H1 (cell line): ENCODE results near the gene TGM6. TPM values are rescaled to one million over a fixed set of nuclear protein-coding genes. Genes with fewer than 3 reads are reported as not detected.

Experiments
- CTCF ChIA-PET: fragments of 300-600 bp; sonication (Branson Sonifier 250); formaldehyde crosslinking; loops from one replicate; lab custom pipeline; 2021; ENCODE audit not compliant: partially characterized antibody; lab: Charles Lee
- POLR2A ChIA-PET: fragments of 300-600 bp; sonication (Branson Sonifier 250); formaldehyde crosslinking; loops from one replicate; lab custom pipeline; 2021; ENCODE audit warnings: inconsistent platforms; ENCODE audit not compliant: partially characterized antibody; lab: Charles Lee
- DNase-seq, 2 experiments: peaks; one replicate each; pipeline versions ENCODE4 v3.0.0 to v3.0.0-alpha.2; 2010 to 2022; ENCODE audit warnings: low spot score in 2 of 2, low read depth in 1 of 2, mixed read lengths in 1 of 2
- FAIRE-seq: peaks from 2 replicates; lab custom pipeline; 2011; peaks lifted over from hg19 to GRCh38; lab: Jason Lieb, UNC
- H2AFZ ChIP-seq: 2 replicates; pipeline ENCODE4 v1.8.1; 2012; ENCODE audit warnings: low read length, inconsistent platforms
- H2AK5ac ChIP-seq: 2 replicates; pipeline ENCODE4 v1.6.1; 2013; ENCODE audit warnings: low read depth, low read length
- H2BK120ac ChIP-seq: replicated peaks from 2 replicates; pipeline ENCODE3; 2013; ENCODE audit warnings: low read depth, low read length, inconsistent platforms
- H2BK12ac ChIP-seq: 2 replicates; pipeline ENCODE4 v1.6.1; 2013; ENCODE audit warnings: low read depth, low read length
- H2BK15ac ChIP-seq: 2 replicates; pipeline ENCODE4 v1.6.1; 2013; ENCODE audit warnings: low read length
- H2BK20ac ChIP-seq: 2 replicates; pipeline ENCODE4 v1.6.1; 2013; ENCODE audit warnings: low read length
- H2BK5ac ChIP-seq: 2 replicates; pipeline ENCODE4 v1.6.1; 2013; ENCODE audit warnings: low read depth, low read length
- H3K14ac ChIP-seq: 2 replicates; pipeline ENCODE4 v1.6.1; 2013; ENCODE audit warnings: inconsistent platforms; ENCODE audit not compliant: insufficient read length
- H3K18ac ChIP-seq: 2 replicates; pipeline ENCODE4 v1.6.1; 2013; ENCODE audit warnings: low read length; ENCODE audit errors: extremely low read depth
- H3K23ac ChIP-seq: 2 replicates; pipeline ENCODE4 v1.6.1; 2013; ENCODE audit warnings: inconsistent platforms; ENCODE audit not compliant: insufficient read length
- H3K23me2 ChIP-seq: 2 replicates; pipeline ENCODE4 v1.6.1; 2013; ENCODE audit warnings: low read depth, low read length
- H3K27ac ChIP-seq: 2 replicates; pipeline ENCODE4 v1.6.1; 2011; ENCODE audit warnings: low read depth, low read length, inconsistent platforms
- H3K27me3 ChIP-seq, 4 experiments: replicated peaks in 1 of 4; 1 replicate in 1 of 4; 2 replicates in 3 of 4; pipeline versions ENCODE4 v1.6.1 to v1.8.1; 2011 to 2013; ENCODE audit warnings: low read length in 3 of 4, mild to moderate bottlenecking in 3 of 4, inconsistent platforms in 2 of 4, mixed read lengths in 2 of 4, moderate library complexity in 1 of 4; ENCODE audit not compliant: control insufficient read depth in 3 of 4, insufficient read depth in 3 of 4; ENCODE audit errors: extremely low read depth in 1 of 4
- H3K36me3 ChIP-seq, 4 experiments: 2 replicates each; pipeline versions ENCODE4 v1.6.1 to v1.8.1; 2011 to 2013; ENCODE audit warnings: mild to moderate bottlenecking in 4 of 4, low read length in 3 of 4, moderate library complexity in 2 of 4, control low read depth in 1 of 4, inconsistent platforms in 1 of 4; ENCODE audit not compliant: insufficient read depth in 4 of 4, control insufficient read depth in 2 of 4
- H3K4ac ChIP-seq: replicated peaks from 2 replicates; pipeline ENCODE3; 2013; ENCODE audit warnings: low read length, low read depth, mixed read lengths, inconsistent platforms; ENCODE audit not compliant: insufficient read length
- H3K4me1 ChIP-seq, 4 experiments: replicated peaks in 1 of 4; 1 replicate in 1 of 4; 2 replicates in 3 of 4; pipeline versions ENCODE4 v1.6.1 to v1.8.1; 2011 to 2013; ENCODE audit warnings: low read length in 3 of 4, inconsistent platforms in 2 of 4, mixed read lengths in 1 of 4; ENCODE audit not compliant: insufficient read depth in 4 of 4, control insufficient read depth in 3 of 4
- H3K4me2 ChIP-seq, 2 experiments: 2 replicates each; pipeline versions ENCODE4 v1.6.1 to v1.8.1; 2011 to 2013; ENCODE audit warnings: low read depth in 2 of 2, low read length in 2 of 2, control low read depth in 1 of 2, inconsistent platforms in 1 of 2, mild to moderate bottlenecking in 1 of 2; ENCODE audit not compliant: insufficient read depth in 1 of 2
- H3K4me3 ChIP-seq, 4 experiments: fragments of 200-600, 300-600 bp in 1 of 4; sonication (generic), shearing (Covaris generic), sonication (Bioruptor Twin) in 1 of 4; 2 replicates each; pipeline versions ENCODE4 v1.5.1 to v1.8.1; 2011 to 2016; ENCODE audit warnings: low read length in 4 of 4, low read depth in 3 of 4, control low read depth in 2 of 4, inconsistent platforms in 2 of 4, mild to moderate bottlenecking in 2 of 4, mixed read lengths in 1 of 4, moderate library complexity in 1 of 4; ENCODE audit not compliant: insufficient read depth in 2 of 4; ENCODE audit errors: extremely low read depth in 1 of 4
- H3K56ac ChIP-seq: replicated peaks from 2 replicates; pipeline ENCODE3; 2013; ENCODE audit warnings: low read depth, mild to moderate bottlenecking, mixed read lengths, low read length, inconsistent platforms; ENCODE audit not compliant: insufficient read length
- H3K79me1 ChIP-seq: 2 replicates; pipeline ENCODE4 v1.6.1; 2013; ENCODE audit warnings: low read depth, low read length, control low read depth
- H3K79me2 ChIP-seq, 2 experiments: 2 replicates each; pipeline versions ENCODE4 v1.6.1 to v1.8.1; 2012 to 2013; ENCODE audit warnings: low read length in 2 of 2, mild to moderate bottlenecking in 2 of 2, inconsistent platforms in 1 of 2; ENCODE audit not compliant: insufficient read depth in 2 of 2, control insufficient read depth in 1 of 2
- H3K9ac ChIP-seq, 4 experiments: replicated peaks in 1 of 4; 1 replicate in 1 of 4; 2 replicates in 3 of 4; pipeline versions ENCODE4 v1.6.1 to v1.8.1; 2011 to 2013; ENCODE audit warnings: low read depth in 3 of 4, low read length in 3 of 4, control low read depth in 2 of 4, mild to moderate bottlenecking in 2 of 4, moderate library complexity in 2 of 4, inconsistent platforms in 1 of 4; ENCODE audit errors: extremely low read depth in 1 of 4
- H3K9me3 ChIP-seq, 2 experiments: 2 replicates each; pipeline versions ENCODE4 v1.6.1 to v1.8.1; 2012 to 2013; ENCODE audit warnings: mild to moderate bottlenecking in 2 of 2, moderate library complexity in 2 of 2, control low read depth in 1 of 2, inconsistent platforms in 1 of 2, low read depth in 1 of 2, low read length in 1 of 2, mixed read lengths in 1 of 2; ENCODE audit not compliant: insufficient read depth in 2 of 2
- H4K20me1 ChIP-seq, 2 experiments: replicated peaks in 1 of 2; 2 replicates each; pipeline versions ENCODE3 to v1.8.1; 2011 to 2013; ENCODE audit warnings: inconsistent platforms in 2 of 2, low read length in 2 of 2, mild to moderate bottlenecking in 1 of 2; ENCODE audit not compliant: insufficient read depth in 2 of 2, control insufficient read depth in 1 of 2
- H4K5ac ChIP-seq: 2 replicates; pipeline ENCODE4 v1.6.1; 2013; ENCODE audit warnings: low read length, low read depth, mixed read lengths, inconsistent platforms; ENCODE audit not compliant: insufficient read length
- H4K8ac ChIP-seq: 2 replicates; pipeline ENCODE4 v1.8.0; 2013; ENCODE audit warnings: mild to moderate bottlenecking, moderate library complexity, low read length, inconsistent platforms; ENCODE audit not compliant: insufficient read depth; ENCODE audit errors: extremely low read depth
- H4K91ac ChIP-seq: replicated peaks from 2 replicates; pipeline ENCODE3; 2013; ENCODE audit warnings: low read length, mixed read lengths, inconsistent platforms; ENCODE audit not compliant: insufficient read length
- CREB1 ChIP-seq: IDR thresholded peaks from 2 replicates; pipeline ENCODE4 v1.6.1; 2012; ENCODE audit warnings: inconsistent platforms
- CTBP2 ChIP-seq: IDR thresholded peaks from 2 replicates; pipeline ENCODE4 v1.7.0; 2011; ENCODE audit warnings: borderline replicate concordance, mild to moderate bottlenecking, moderate library complexity, mixed read lengths, low read length; ENCODE audit not compliant: insufficient read depth, insufficient read length
- GABPA ChIP-seq: IDR thresholded peaks from 2 replicates; pipeline ENCODE4 v1.6.1; 2011; ENCODE audit warnings: mild to moderate bottlenecking, low read length, moderate library complexity, borderline replicate concordance; ENCODE audit not compliant: insufficient read depth
- KDM1A ChIP-seq: fragments of 200-600, 300-600 bp; sonication (generic); IDR thresholded peaks from 2 replicates; pipeline ENCODE4 v1.7.1; 2016; ENCODE audit warnings: mild to moderate bottlenecking, low read length, borderline replicate concordance
- NANOG ChIP-seq: IDR thresholded peaks from 2 replicates; pipeline ENCODE4 v1.6.1; 2011; ENCODE audit warnings: low read length, low read depth, mild to moderate bottlenecking, inconsistent platforms; ENCODE audit not compliant: insufficient read depth, poor library complexity, severe bottlenecking
- RFX5 ChIP-seq: IDR thresholded peaks from 2 replicates; pipeline ENCODE4 v1.6.1; 2011; ENCODE audit warnings: low read depth, low read length, improper control_type of control experiment, borderline replicate concordance
- SP4 ChIP-seq: IDR thresholded peaks from 2 replicates; pipeline ENCODE4 v1.6.1; 2012; ENCODE audit warnings: low read length, inconsistent platforms
- TAF7 ChIP-seq: optimal IDR thresholded peaks from 2 replicates; pipeline ENCODE3; 2011; ENCODE audit warnings: low read depth, mild to moderate bottlenecking, inconsistent platforms, low read length, moderate library complexity, borderline replicate concordance
- TCF12 ChIP-seq: IDR thresholded peaks from 2 replicates; pipeline ENCODE4 v1.6.1; 2011; ENCODE audit warnings: low read depth, mild to moderate bottlenecking, low read length
- WGBS, 2 experiments: shearing (Covaris generic) in 1 of 2; methylation state at CpG; one replicate each; pipeline versions ENCODE4 v1.1.6 to v1.1.7; 2013 to 2015; ENCODE audit warnings: low lambda C conversion rate in 2 of 2, mixed read lengths in 2 of 2, inconsistent platforms in 1 of 2, low coverage in 1 of 2, missing lambda C conversion rate in 1 of 2; ENCODE audit not compliant: insufficient replicate concordance in 2 of 2, insufficient coverage in 1 of 2, insufficient read length in 1 of 2; ENCODE audit errors: extremely low coverage in 1 of 2, missing lambda C conversion rate in 1 of 2; 5-methylcytosine and 5-hydroxymethylcytosine counted together
- polyA plus RNA-seq, 7 experiments: library from polyadenylated mRNA; depleted of rRNA in 3 of 7; stranded (reverse) in 5 of 7; unstranded in 2 of 7; fragments of >200 nt in 5 of 7; fragments of 200-250 nt in 2 of 7; gene quantifications; 1 replicate in 5 of 7; 2 replicates in 1 of 7; 4 replicates in 1 of 7; pipeline versions ENCODE4 v1.2.1 to v1.2.3, GENCODE V29; 2011 to 2013; ENCODE audit warnings: missing spikeins in 2 of 7, mixed read lengths in 2 of 7
- total RNA-seq: library from RNA; stranded (reverse); fragmentation: NEBNext Ultra II Directional; extraction: Animal tissue kit (Norgen Biotek cat#: 25700); gene quantifications from 2 replicates; pipeline ENCODE4 v1.2.1, GENCODE V29; 2021
- TF ChIP-seq, protein P1 (sequence below): IDR thresholded peaks from 2 replicates; pipeline ENCODE4 v1.6.1; 2011; ENCODE audit warnings: low read length, improper control_type of control experiment
- TF ChIP-seq, protein P2 (sequence below): IDR thresholded peaks from 2 replicates; pipeline ENCODE4 v1.6.1; 2012; ENCODE audit warnings: low read length, inconsistent platforms

Gene TGM6
- total and polyA plus RNA-seq, 2 of the 8 experiments (the other 6 are each of a cell fraction or from before 2014, with no cell fraction given): 0.03 TPM; not detected in 1

DNA sequence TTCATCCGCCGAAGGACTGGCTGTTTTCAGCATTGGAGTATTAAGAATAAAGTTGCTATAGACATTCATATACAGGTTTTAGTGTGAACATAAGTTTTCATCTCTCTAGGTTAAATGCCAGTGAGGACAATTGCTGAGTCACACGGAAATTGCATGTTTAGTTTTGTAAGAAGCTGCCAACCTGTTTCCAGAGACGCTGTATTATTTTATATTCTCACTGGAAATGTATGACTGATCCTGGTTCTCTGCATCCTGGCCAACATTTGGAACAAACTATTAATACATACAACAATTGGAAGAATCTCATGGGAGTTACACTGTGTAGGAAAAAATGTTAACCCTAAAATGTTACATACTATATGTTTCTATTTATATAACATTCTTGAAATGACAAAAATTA, 16.7 kb upstream of the TGM6 start:
- TF ChIP-seq, protein P1, sequence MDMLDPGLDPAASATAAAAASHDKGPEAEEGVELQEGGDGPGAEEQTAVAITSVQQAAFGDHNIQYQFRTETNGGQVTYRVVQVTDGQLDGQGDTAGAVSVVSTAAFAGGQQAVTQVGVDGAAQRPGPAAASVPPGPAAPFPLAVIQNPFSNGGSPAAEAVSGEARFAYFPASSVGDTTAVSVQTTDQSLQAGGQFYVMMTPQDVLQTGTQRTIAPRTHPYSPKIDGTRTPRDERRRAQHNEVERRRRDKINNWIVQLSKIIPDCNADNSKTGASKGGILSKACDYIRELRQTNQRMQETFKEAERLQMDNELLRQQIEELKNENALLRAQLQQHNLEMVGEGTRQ: no peak
- TF ChIP-seq GABPA (no peak), RFX5 (no peak), TCF12 (no peak), CREB1 (no peak), CTBP2 (no peak), SP4 (no peak), NANOG (no peak), KDM1A (no peak), TAF7 (no peak)
- TF ChIP-seq, protein P2, sequence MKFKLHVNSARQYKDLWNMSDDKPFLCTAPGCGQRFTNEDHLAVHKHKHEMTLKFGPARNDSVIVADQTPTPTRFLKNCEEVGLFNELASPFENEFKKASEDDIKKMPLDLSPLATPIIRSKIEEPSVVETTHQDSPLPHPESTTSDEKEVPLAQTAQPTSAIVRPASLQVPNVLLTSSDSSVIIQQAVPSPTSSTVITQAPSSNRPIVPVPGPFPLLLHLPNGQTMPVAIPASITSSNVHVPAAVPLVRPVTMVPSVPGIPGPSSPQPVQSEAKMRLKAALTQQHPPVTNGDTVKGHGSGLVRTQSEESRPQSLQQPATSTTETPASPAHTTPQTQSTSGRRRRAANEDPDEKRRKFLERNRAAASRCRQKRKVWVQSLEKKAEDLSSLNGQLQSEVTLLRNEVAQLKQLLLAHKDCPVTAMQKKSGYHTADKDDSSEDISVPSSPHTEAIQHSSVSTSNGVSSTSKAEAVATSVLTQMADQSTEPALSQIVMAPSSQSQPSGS: no peak
- Histone ChIP-seq H3K4me3 (no peak overlapping the region), H3K79me1 (no peaks in the 10 kb centered on the region), H3K4ac (no peak overlapping the region), H2AFZ (peak overlapping the region; percentile 65; the same call in 1 of the 2 replicates), H4K8ac (no peak overlapping the region), H2BK15ac (no peak overlapping the region), H3K36me3 (no peaks in the 10 kb centered on the region), H3K27me3 (no peaks in the 10 kb centered on the region), H2BK5ac (no peak overlapping the region), H2AK5ac (no peak overlapping the region), H3K23ac (no peak overlapping the region), H3K9me3 (no peaks in the 10 kb centered on the region), H4K20me1 (no peaks in the 10 kb centered on the region), H3K9ac (no peak overlapping the region), H4K91ac (no peak overlapping the region), H3K79me2 (no peaks in the 10 kb centered on the region), H3K27ac (no peak overlapping the region), H2BK120ac (no peak overlapping the region), H2BK20ac (no peak overlapping the region), H3K56ac (no peak overlapping the region), H3K4me1 (no peaks in the 10 kb centered on the region), H2BK12ac (no peak overlapping the region), H3K18ac (no peak overlapping the region), H4K5ac (no peak overlapping the region), H3K14ac (no peak overlapping the region), H3K4me2 (no peak overlapping the region), H3K23me2 (peaks cover 2% of the 10 kb centered on the region; the same call in 1 of the 2 replicates)
- no peak for DNase-seq
- POLR2A ChIA-PET: no interaction called here
- 92% methylated on average over 4 of the region's 4 CpGs; no CpG with 5 or more reads in 1 of the 2 experiments for WGBS, 2 experiments
- FAIRE-seq: no peak
- CTCF ChIA-PET: interaction anchor here (0.7 to 1.5 kb wide), 5 partner anchors 13 to 92 kb away, joined by 3 to 5 read pairs (median 3); no protein-coding TSS in a partner anchor
